ENCODE data around the gene TMEM220. TPM values are rescaled to one million over a fixed set of nuclear protein-coding genes. Genes with fewer than 3 reads are reported as not detected.

Gene TMEM220
- total and polyA plus RNA-seq, 10 of the 15 experiments (the other 5 are each of a cell fraction or from before 2014, with no cell fraction given): 0.02 to 0.30 (median 0.06) TPM; not detected in 1

DNA sequence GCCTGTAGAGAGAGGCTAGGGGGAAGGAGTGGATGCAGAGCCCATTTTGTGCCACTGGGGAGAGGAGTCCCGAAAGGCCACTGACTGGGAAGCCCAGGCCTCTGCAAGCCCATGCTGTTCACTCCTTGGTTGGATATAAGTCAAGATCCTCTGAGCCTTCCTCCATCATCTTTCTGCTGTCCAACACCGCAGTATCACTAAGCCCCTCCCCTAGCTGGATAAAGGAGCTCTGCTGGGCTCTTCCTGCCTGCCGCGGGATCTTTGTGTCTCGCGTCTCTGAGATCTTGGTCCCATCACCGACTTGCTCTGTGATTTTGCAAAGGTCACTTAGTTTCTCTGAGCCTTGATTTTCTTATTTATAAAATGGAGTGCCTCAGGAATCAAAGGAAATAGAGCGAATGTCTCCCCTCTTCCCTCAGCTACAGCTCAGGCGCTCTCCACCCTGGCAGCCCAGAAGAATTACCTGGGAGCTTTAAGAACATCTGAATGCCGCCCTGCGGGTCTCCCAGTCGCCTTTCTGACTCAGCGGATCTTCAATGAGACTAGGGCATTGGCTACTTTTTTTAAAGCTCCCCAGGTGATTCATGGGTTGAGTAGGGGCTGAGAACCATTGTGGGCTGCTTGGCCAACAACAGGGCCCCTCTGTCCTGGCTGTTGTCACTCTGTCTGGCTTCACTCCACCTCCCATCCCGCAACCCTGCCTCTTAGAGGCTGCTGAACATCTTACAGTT is 25.2 kb upstream of the TMEM220 start:
- Histone ChIP-seq H3K9me3 (replicated peaks; ENCODE audit: control insufficient read depth, insufficient read depth, low read length) (no peaks in the 10 kb centered on the region), H3K79me2 (ENCODE audit: control insufficient read depth, insufficient read depth, low read length) (no peaks in the 10 kb centered on the region), H3K27ac (ENCODE audit: control insufficient read depth, insufficient read depth) (no peak overlapping the region), H4K20me1 (ENCODE audit: control insufficient read depth, insufficient read depth) (no peaks in the 10 kb centered on the region), H3K4me3 (no peak overlapping the region), H3K36me3 (ENCODE audit: control insufficient read depth in 2 of 2, insufficient read depth in 2 of 2, low read length in 1 of 2) (no peaks in the 10 kb centered on the region), H3K9ac (ENCODE audit: control insufficient read depth, insufficient read depth, low read length) (no peak overlapping the region), H3K4me2 (ENCODE audit: control insufficient read depth, insufficient read depth) (no peak overlapping the region), H3K4me1 (ENCODE audit: control insufficient read depth, insufficient read depth, low read length) (no peaks in the 10 kb centered on the region), H2AFZ (ENCODE audit: control insufficient read depth, low read depth, low read length) (no peak overlapping the region), H3K27me3 (replicated peaks in 1 of 2; ENCODE audit: control insufficient read depth in 2 of 2, insufficient read depth in 2 of 2, low read length in 1 of 2) (no peaks in the 10 kb centered on the region)
- ChIA-PET CTCF (interaction anchor here (1.0 to 1.1 kb wide), 2 partner anchors 8 to 90 kb away, joined by 3 to 4 read pairs; no protein-coding TSS in a partner anchor), POLR2A (interaction anchor here (0.5 kb wide), 1 partner anchor 30 kb away, joined by 3 read pairs; no protein-coding TSS in a partner anchor), SMC1A (ENCODE audit: uncharacterized antibody, unreplicated experiment) (no interaction called here), RAD21 (ENCODE audit: unreplicated experiment) (no interaction called here)
- DNase-seq (ENCODE audit: low read depth, low spot score) (no peak), FAIRE-seq (no peak), ATAC-seq (no peak)
- no TSS peak for BruUV-seq (replicated peaks)
- intact Hi-C loops (cut with micrococcal nuclease; ENCODE audit: unreplicated experiment) (loop anchor here (5.0 kb wide), 1 partner anchor 92 kb away; no protein-coding TSS in a partner anchor), in situ Hi-C loops (cut with MboI) (no loop called here)
- TF ChIP-seq SMC3 (IDR thresholded peaks at IDR 0.05; ENCODE audit: borderline replicate concordance, low read length): no peak
- no peak for TF ChIP-seq CHD4 (IDR thresholded peaks at IDR 0.05)
- TF ChIP-seq POU2F2 (IDR thresholded peaks at IDR 0.05; ENCODE audit: borderline replicate concordance, low read depth, low read length): no peak
- no peak for TF ChIP-seq FOS (IDR thresholded peaks at IDR 0.05; ENCODE audit: borderline replicate concordance, extremely low read depth, insufficient read length)
- TF ChIP-seq MXI1 (IDR thresholded peaks at IDR 0.05; ENCODE audit: low read depth, low read length): no peak
- TF ChIP-seq, protein P1, sequence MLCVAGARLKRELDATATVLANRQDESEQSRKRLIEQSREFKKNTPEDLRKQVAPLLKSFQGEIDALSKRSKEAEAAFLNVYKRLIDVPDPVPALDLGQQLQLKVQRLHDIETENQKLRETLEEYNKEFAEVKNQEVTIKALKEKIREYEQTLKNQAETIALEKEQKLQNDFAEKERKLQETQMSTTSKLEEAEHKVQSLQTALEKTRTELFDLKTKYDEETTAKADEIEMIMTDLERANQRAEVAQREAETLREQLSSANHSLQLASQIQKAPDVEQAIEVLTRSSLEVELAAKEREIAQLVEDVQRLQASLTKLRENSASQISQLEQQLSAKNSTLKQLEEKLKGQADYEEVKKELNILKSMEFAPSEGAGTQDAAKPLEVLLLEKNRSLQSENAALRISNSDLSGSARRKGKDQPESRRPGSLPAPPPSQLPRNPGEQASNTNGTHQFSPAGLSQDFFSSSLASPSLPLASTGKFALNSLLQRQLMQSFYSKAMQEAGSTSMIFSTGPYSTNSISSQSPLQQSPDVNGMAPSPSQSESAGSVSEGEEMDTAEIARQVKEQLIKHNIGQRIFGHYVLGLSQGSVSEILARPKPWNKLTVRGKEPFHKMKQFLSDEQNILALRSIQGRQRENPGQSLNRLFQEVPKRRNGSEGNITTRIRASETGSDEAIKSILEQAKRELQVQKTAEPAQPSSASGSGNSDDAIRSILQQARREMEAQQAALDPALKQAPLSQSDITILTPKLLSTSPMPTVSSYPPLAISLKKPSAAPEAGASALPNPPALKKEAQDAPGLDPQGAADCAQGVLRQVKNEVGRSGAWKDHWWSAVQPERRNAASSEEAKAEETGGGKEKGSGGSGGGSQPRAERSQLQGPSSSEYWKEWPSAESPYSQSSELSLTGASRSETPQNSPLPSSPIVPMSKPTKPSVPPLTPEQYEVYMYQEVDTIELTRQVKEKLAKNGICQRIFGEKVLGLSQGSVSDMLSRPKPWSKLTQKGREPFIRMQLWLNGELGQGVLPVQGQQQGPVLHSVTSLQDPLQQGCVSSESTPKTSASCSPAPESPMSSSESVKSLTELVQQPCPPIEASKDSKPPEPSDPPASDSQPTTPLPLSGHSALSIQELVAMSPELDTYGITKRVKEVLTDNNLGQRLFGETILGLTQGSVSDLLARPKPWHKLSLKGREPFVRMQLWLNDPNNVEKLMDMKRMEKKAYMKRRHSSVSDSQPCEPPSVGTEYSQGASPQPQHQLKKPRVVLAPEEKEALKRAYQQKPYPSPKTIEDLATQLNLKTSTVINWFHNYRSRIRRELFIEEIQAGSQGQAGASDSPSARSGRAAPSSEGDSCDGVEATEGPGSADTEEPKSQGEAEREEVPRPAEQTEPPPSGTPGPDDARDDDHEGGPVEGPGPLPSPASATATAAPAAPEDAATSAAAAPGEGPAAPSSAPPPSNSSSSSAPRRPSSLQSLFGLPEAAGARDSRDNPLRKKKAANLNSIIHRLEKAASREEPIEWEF (IDR thresholded peaks at IDR 0.05; ENCODE audit: insufficient replicate concordance, low read depth, low read length): no peak
- TF ChIP-seq CHD1 (IDR thresholded peaks at IDR 0.05; ENCODE audit: low read depth, low read length): no peak
- no peak for TF ChIP-seq NBN (IDR thresholded peaks at IDR 0.05)
- no peak for TF ChIP-seq DPF2 (IDR thresholded peaks at IDR 0.05)
- no peak for TF ChIP-seq PML (IDR thresholded peaks at IDR 0.05; ENCODE audit: low read length)
- no peak for TF ChIP-seq BRCA1 (IDR thresholded peaks at IDR 0.05; ENCODE audit: low read depth, low read length)
- TF ChIP-seq BCL11A (IDR thresholded peaks at IDR 0.05; ENCODE audit: low read depth, low read length): no peak
- TF ChIP-seq, protein P2, sequence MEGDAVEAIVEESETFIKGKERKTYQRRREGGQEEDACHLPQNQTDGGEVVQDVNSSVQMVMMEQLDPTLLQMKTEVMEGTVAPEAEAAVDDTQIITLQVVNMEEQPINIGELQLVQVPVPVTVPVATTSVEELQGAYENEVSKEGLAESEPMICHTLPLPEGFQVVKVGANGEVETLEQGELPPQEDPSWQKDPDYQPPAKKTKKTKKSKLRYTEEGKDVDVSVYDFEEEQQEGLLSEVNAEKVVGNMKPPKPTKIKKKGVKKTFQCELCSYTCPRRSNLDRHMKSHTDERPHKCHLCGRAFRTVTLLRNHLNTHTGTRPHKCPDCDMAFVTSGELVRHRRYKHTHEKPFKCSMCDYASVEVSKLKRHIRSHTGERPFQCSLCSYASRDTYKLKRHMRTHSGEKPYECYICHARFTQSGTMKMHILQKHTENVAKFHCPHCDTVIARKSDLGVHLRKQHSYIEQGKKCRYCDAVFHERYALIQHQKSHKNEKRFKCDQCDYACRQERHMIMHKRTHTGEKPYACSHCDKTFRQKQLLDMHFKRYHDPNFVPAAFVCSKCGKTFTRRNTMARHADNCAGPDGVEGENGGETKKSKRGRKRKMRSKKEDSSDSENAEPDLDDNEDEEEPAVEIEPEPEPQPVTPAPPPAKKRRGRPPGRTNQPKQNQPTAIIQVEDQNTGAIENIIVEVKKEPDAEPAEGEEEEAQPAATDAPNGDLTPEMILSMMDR (IDR thresholded peaks at IDR 0.05 in 2 of 3, conservative IDR thresholded peaks at IDR 0.05 in 1 of 3; ENCODE audit: control insufficient read depth in 2 of 3, extremely low read depth in 1 of 3, insufficient read depth in 1 of 3, low read depth in 3 of 3, low read length in 3 of 3): no peak
- no peak for TF ChIP-seq RAD21 (IDR thresholded peaks at IDR 0.05; ENCODE audit: insufficient read depth, low read depth, low read length)
- TF ChIP-seq, protein P3, sequence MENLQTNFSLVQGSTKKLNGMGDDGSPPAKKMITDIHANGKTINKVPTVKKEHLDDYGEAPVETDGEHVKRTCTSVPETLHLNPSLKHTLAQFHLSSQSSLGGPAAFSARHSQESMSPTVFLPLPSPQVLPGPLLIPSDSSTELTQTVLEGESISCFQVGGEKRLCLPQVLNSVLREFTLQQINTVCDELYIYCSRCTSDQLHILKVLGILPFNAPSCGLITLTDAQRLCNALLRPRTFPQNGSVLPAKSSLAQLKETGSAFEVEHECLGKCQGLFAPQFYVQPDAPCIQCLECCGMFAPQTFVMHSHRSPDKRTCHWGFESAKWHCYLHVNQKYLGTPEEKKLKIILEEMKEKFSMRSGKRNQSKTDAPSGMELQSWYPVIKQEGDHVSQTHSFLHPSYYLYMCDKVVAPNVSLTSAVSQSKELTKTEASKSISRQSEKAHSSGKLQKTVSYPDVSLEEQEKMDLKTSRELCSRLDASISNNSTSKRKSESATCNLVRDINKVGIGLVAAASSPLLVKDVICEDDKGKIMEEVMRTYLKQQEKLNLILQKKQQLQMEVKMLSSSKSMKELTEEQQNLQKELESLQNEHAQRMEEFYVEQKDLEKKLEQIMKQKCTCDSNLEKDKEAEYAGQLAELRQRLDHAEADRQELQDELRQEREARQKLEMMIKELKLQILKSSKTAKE (IDR thresholded peaks at IDR 0.05; ENCODE audit: low read depth, poor library complexity, severe bottlenecking): no peak
- 54% methylated on average over 14 of the region's 14 CpGs for whole genome bisulfite sequencing (ENCODE audit: insufficient coverage, insufficient replicate concordance, low lambda C conversion rate, missing lambda C conversion rate)

Measured in GM12878 (cell line).